CD14-positive monocyte (primary cell): Measurements from ENCODE around the gene AP2S1. TPM values are rescaled to one million over a fixed set of nuclear protein-coding genes. Genes with fewer than 3 reads are reported as not detected.

Source experiments
- DNase-seq, 3 donors: peaks; one replicate each; pipeline ENCODE4 v3.0.0-alpha.2; 2011 to 2022
- H2AFZ ChIP-seq: 2 replicates; pipeline ENCODE4 v1.6.0; 2012; ENCODE audit warnings: mild to moderate bottlenecking, low read depth, low read length, inconsistent platforms; ENCODE audit not compliant: insufficient read depth, poor library complexity, severe bottlenecking
- H3K27ac ChIP-seq, 2 donors: 1 replicate in 1 of 2; 2 replicates in 1 of 2; pipeline ENCODE4 v1.5.1; 2012 to 2013; ENCODE audit warnings: low read length in 2 of 2, control low read depth in 1 of 2, inconsistent platforms in 1 of 2, low read depth in 1 of 2, mild to moderate bottlenecking in 1 of 2
- H3K27me3 ChIP-seq, 2 donors: one replicate each; pipeline versions ENCODE4 v1.6.0 to v1.6.1; 2011 to 2013; ENCODE audit warnings: low read length in 2 of 2; ENCODE audit not compliant: control insufficient read depth in 2 of 2, insufficient read depth in 2 of 2
- H3K36me3 ChIP-seq, 2 donors: replicated peaks in 1 of 2; 1 replicate in 1 of 2; 2 replicates in 1 of 2; pipeline versions ENCODE4 v1.5.1 to v1.6.1; 2012 to 2013; ENCODE audit warnings: low read length in 2 of 2, control low read depth in 1 of 2, inconsistent platforms in 1 of 2, mild to moderate bottlenecking in 1 of 2; ENCODE audit not compliant: insufficient read depth in 2 of 2, control insufficient read depth in 1 of 2
- H3K4me1 ChIP-seq, 2 donors: 1 replicate in 1 of 2; 2 replicates in 1 of 2; pipeline versions ENCODE4 v1.5.1 to v1.6.1; 2012 to 2013; ENCODE audit warnings: low read length in 2 of 2, control low read depth in 1 of 2, inconsistent platforms in 1 of 2, mild to moderate bottlenecking in 1 of 2, moderate library complexity in 1 of 2; ENCODE audit not compliant: insufficient read depth in 2 of 2, control insufficient read depth in 1 of 2
- H3K4me2 ChIP-seq: replicated peaks from 2 replicates; pipeline ENCODE3; 2012; ENCODE audit warnings: low read length, moderate library complexity, mild to moderate bottlenecking; ENCODE audit not compliant: poor library complexity, severe bottlenecking; ENCODE audit errors: extremely low read depth
- H3K4me3 ChIP-seq, 3 experiments: fragments of 200-600 bp in 1 of 3; sonication (generic) in 1 of 3; replicated peaks in 1 of 3; 1 replicate in 2 of 3; 2 replicates in 1 of 3; pipeline ENCODE4 v1.5.1; 2011 to 2013; ENCODE audit warnings: low read length in 3 of 3, mild to moderate bottlenecking in 3 of 3, control low read depth in 2 of 3, low read depth in 2 of 3, inconsistent platforms in 1 of 3, moderate library complexity in 1 of 3
- H3K79me2 ChIP-seq: 2 replicates; pipeline ENCODE4 v1.6.0; 2012; ENCODE audit warnings: mild to moderate bottlenecking, control low read depth, inconsistent platforms, low read length, moderate library complexity; ENCODE audit not compliant: insufficient read depth
- H3K9ac ChIP-seq: 2 replicates; pipeline ENCODE4 v1.6.0; 2017; ENCODE audit warnings: low read length, mild to moderate bottlenecking; ENCODE audit not compliant: insufficient read depth, poor library complexity, severe bottlenecking
- H3K9me3 ChIP-seq, 2 donors: replicated peaks in 1 of 2; 1 replicate in 1 of 2; 2 replicates in 1 of 2; pipeline versions ENCODE4 v1.5.1 to v1.6.1; 2012 to 2013; ENCODE audit warnings: low read length in 2 of 2, control low read depth in 1 of 2; ENCODE audit not compliant: control insufficient read depth in 1 of 2, insufficient read depth in 1 of 2
- H4K20me1 ChIP-seq: 2 replicates; pipeline ENCODE4 v1.6.0; 2012; ENCODE audit warnings: mild to moderate bottlenecking, low read length, control low read depth, moderate library complexity; ENCODE audit not compliant: insufficient read depth
- H3K27ac Mint-ChIP-seq, 7 donors: one replicate each; pipeline ENCODE4 v1.8.0; 2020; ENCODE audit warnings: mild to moderate bottlenecking in 7 of 7, mixed read lengths in 7 of 7, moderate library complexity in 6 of 7, inconsistent platforms in 2 of 7
- H3K27me3 Mint-ChIP-seq, 3 donors: one replicate each; pipeline ENCODE4 v1.8.0; 2021 to 2022; ENCODE audit warnings: low read depth in 3 of 3, mild to moderate bottlenecking in 3 of 3, mixed read lengths in 3 of 3, moderate library complexity in 3 of 3, inconsistent platforms in 1 of 3
- H3K36me3 Mint-ChIP-seq, 2 donors: one replicate each; pipeline ENCODE4 v1.8.0; 2020; ENCODE audit warnings: mixed read lengths in 2 of 2, inconsistent platforms in 1 of 2, mild to moderate bottlenecking in 1 of 2
- H3K4me1 Mint-ChIP-seq: one replicate; pipeline ENCODE4 v1.8.0; 2020; ENCODE audit warnings: mild to moderate bottlenecking, mixed read lengths
- H3K4me3 Mint-ChIP-seq, 2 donors: one replicate each; pipeline ENCODE4 v1.8.0; 2020; ENCODE audit warnings: mild to moderate bottlenecking in 2 of 2, mixed read lengths in 2 of 2, moderate library complexity in 1 of 2
- H3K9me3 Mint-ChIP-seq, 7 donors: one replicate each; pipeline ENCODE4 v1.8.0; 2020 to 2022; ENCODE audit warnings: mixed read lengths in 7 of 7, mild to moderate bottlenecking in 6 of 7, moderate library complexity in 6 of 7, inconsistent platforms in 2 of 7
- CTCF ChIP-seq: fragments of 200-600 bp; IDR thresholded peaks from one replicate; pipeline ENCODE4 v1.8.0; 2022; ENCODE audit warnings: antibody characterized with exemption, mild to moderate bottlenecking
- WGBS: methylation state at CpG from one replicate; pipeline ENCODE4 v1.1.5; 2013; ENCODE audit warnings: missing lambda C conversion rate; ENCODE audit not compliant: insufficient coverage; 5-methylcytosine and 5-hydroxymethylcytosine counted together
- intact Hi-C, 2 donors: fragments of 100-400 bp; cut with micrococcal nuclease; formaldehyde crosslinking; loops; one replicate each; pipeline versions ENCODE4 v1.15.0 to v1.15.1; 2023
- polyA plus RNA-seq, 3 donors: library from polyadenylated mRNA; depleted of rRNA in 1 of 3; unstranded in 2 of 3; stranded (reverse) in 1 of 3; fragments of 300-500 nt in 2 of 3; fragments of >200 nt in 1 of 3; fragmentation: Illumina TruSeq in 2 of 3; gene quantifications; 1 replicate in 2 of 3; 2 replicates in 1 of 3; pipeline ENCODE4 v1.2.3, GENCODE V29; 2012 to 2021

The AP2S1 gene
- polyA plus RNA-seq, 3 donors = 123 to 194 (median 170) TPM

- H3K27me3 Mint-ChIP-seq = peaks cover 0 to 4% (median 2%) of the 10 kb centered on the region in 3 donors
- Histone ChIP-seq H3K9ac (no peak overlapping the region), H2AFZ (no peak overlapping the region), H3K36me3 (no peaks in the 10 kb centered on the region), H3K4me1 (no peaks in the 10 kb centered on the region), H3K79me2 (no peaks in the 10 kb centered on the region), H3K27me3 (no peaks in the 10 kb centered on the region), H4K20me1 (no peaks in the 10 kb centered on the region), H3K4me3 (no peak overlapping the region), H3K9me3 (no peaks in the 10 kb centered on the region), H3K27ac (no peak overlapping the region), H3K4me2 (no peak overlapping the region)
- TF ChIP-seq CTCF = no peak
- H3K4me1 Mint-ChIP-seq = no peaks in the 10 kb centered on the region
- intact Hi-C loops = no loop called here
- no peak overlapping the region for H3K27ac Mint-ChIP-seq
- no peak for DNase-seq
- no peak overlapping the region for H3K4me3 Mint-ChIP-seq
- peaks cover 0 to 2% (median 0%) of the 10 kb centered on the region in 7 donors for H3K9me3 Mint-ChIP-seq
- H3K36me3 Mint-ChIP-seq = no peaks in the 10 kb centered on the region
- 95% methylated on average over 13 of the region's 24 CpGs for WGBS
Observed at GRCh38 chr19:46812977-46813838, 37.4 kb downstream of the AP2S1 start.

GRCh38 chr19:46809534-46810272 lies 40.9 kb downstream of the AP2S1 start:
- H3K4me1 ChIP-seq = no peaks in the 10 kb centered on the region

More at GRCh38 chr19:46809534-46810272, 40.9 kb downstream of the AP2S1 start:
- H3K27me3 Mint-ChIP-seq = peaks cover 1 to 4% (median 2%) of the 10 kb centered on the region in 3 donors
- no peak for TF ChIP-seq CTCF
- no peak overlapping the region for H3K4me3 Mint-ChIP-seq
- no peaks in the 10 kb centered on the region for H3K9me3 ChIP-seq
- H3K79me2 ChIP-seq = no peaks in the 10 kb centered on the region
- no peak overlapping the region for H3K4me2 ChIP-seq
- no peak overlapping the region for H3K4me3 ChIP-seq
- H3K27me3 ChIP-seq = no peaks in the 10 kb centered on the region
- no peaks in the 10 kb centered on the region for H4K20me1 ChIP-seq
- H3K9me3 Mint-ChIP-seq = peaks cover 0 to 2% (median 0%) of the 10 kb centered on the region in 7 donors
- H3K9ac ChIP-seq = no peak overlapping the region
- H2AFZ ChIP-seq = no peak overlapping the region
- no peaks in the 10 kb centered on the region for H3K36me3 ChIP-seq
- intact Hi-C loops = no loop called here
- 91% methylated on average over 10 of the region's 13 CpGs for WGBS
- no peak for DNase-seq
- H3K27ac ChIP-seq = no peak overlapping the region
- H3K36me3 Mint-ChIP-seq = no peaks in the 10 kb centered on the region
- no peak overlapping the region for H3K27ac Mint-ChIP-seq
- H3K4me1 Mint-ChIP-seq = no peaks in the 10 kb centered on the region
